Tibial artery (tissue), 4 donors: ENCODE data around the gene ADCY9.

Source experiments
- DNase-seq, 2 donors: peaks; one replicate each; pipeline ENCODE4 v3.0.0-alpha.2; 2019
- H3K27ac ChIP-seq, 2 donors: fragments of 200-600 bp; sonication (generic) in 1 of 2; 1 replicate in 1 of 2; 2 replicates in 1 of 2; pipeline ENCODE4 v1.5.1; 2018 to 2019; ENCODE audit warnings: mild to moderate bottlenecking in 1 of 2
- H3K27me3 ChIP-seq, 2 donors: fragments of 200-600 bp; sonication (generic) in 1 of 2; one replicate each; pipeline versions ENCODE4 v1.5.1 to v1.6.0; 2016 to 2019
- H3K36me3 ChIP-seq, 3 donors: fragments of 200-600 bp; sonication (generic) in 2 of 3; one replicate each; pipeline ENCODE4 v1.5.1; 2016 to 2019; ENCODE audit warnings: mild to moderate bottlenecking in 2 of 3
- H3K4me1 ChIP-seq, 4 donors: fragments of 200-600 bp; sonication (generic) in 2 of 4; 1 replicate in 3 of 4; 2 replicates in 1 of 4; pipeline ENCODE4 v1.5.1; 2016 to 2019
- H3K4me3 ChIP-seq, 2 donors: fragments of 200-600 bp; sonication (generic) in 1 of 2; 1 replicate in 1 of 2; 2 replicates in 1 of 2; pipeline ENCODE4 v1.5.1; 2018 to 2019; ENCODE audit warnings: mild to moderate bottlenecking in 2 of 2
- H3K9me3 ChIP-seq, 3 donors: fragments of 200-600 bp; sonication (generic) in 1 of 3; one replicate each; pipeline ENCODE4 v1.5.1; 2016 to 2019
- intact Hi-C: fragments of 100-400 bp; cut with DNase I; formaldehyde crosslinking; loops from one replicate; pipeline ENCODE4 v1.15.0; 2023; ENCODE audit warnings: low total_unique reads
- TF ChIP-seq, protein P1 (sequence below), 2 experiments: fragments of 200-600 bp in 1 of 2; fragments of 450-650 bp in 1 of 2; IDR thresholded peaks; one replicate each; pipeline ENCODE4 v1.5.1; 2017 to 2019; ENCODE audit warnings: antibody characterized with exemption in 2 of 2, mild to moderate bottlenecking in 1 of 2, moderate library complexity in 1 of 2

The ADCY9 gene

DNA sequence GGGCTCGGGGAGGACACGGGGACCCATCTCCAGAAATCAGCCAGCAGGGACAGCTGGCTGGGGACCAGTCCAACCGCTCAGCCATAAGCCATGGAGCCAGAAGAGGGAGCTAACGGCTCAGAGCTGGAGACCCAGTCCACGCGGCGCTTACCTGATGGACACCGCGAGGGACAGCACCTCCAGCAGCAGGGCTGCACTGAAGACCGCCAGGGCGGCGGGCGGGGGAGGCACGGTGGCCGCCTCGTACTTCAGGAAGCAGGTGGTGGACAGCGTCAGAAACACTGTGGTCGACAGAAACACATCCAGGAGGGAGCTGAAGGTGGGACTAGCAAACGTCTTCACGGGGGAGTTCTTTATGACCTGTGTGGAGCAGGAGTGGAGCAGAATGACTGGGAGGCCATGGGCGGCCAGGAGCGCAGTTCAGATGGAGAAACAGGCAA, 133.1 kb downstream of the ADCY9 start:
- Histone ChIP-seq H3K4me3 (no peak overlapping the region), H3K27ac (no peak overlapping the region), H3K4me1 (peaks cover 0 to 22% (median 9%) of the 10 kb centered on the region in 4 donors), H3K27me3 (no peaks in the 10 kb centered on the region), H3K9me3 (no peaks in the 10 kb centered on the region), H3K36me3 (peaks cover 21 to 66% (median 46%) of the 10 kb centered on the region in 3 donors)
- peak; percentile 58 to 78 for DNase-seq
- intact Hi-C loops, result loop anchor here (10.0 kb wide), 2 partner anchors 132 to 202 kb away; partner anchors contain the start of gene ADCY9
- TF ChIP-seq, protein P1, sequence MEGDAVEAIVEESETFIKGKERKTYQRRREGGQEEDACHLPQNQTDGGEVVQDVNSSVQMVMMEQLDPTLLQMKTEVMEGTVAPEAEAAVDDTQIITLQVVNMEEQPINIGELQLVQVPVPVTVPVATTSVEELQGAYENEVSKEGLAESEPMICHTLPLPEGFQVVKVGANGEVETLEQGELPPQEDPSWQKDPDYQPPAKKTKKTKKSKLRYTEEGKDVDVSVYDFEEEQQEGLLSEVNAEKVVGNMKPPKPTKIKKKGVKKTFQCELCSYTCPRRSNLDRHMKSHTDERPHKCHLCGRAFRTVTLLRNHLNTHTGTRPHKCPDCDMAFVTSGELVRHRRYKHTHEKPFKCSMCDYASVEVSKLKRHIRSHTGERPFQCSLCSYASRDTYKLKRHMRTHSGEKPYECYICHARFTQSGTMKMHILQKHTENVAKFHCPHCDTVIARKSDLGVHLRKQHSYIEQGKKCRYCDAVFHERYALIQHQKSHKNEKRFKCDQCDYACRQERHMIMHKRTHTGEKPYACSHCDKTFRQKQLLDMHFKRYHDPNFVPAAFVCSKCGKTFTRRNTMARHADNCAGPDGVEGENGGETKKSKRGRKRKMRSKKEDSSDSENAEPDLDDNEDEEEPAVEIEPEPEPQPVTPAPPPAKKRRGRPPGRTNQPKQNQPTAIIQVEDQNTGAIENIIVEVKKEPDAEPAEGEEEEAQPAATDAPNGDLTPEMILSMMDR (IDR thresholded peaks at IDR 0.05), result peak; percentile 67 to 73

- TF ChIP-seq, protein P1 (IDR thresholded peaks at IDR 0.05), result no peak
- no peaks in the 10 kb centered on the region for H3K9me3 ChIP-seq
- H3K27ac ChIP-seq, result no peak overlapping the region
- intact Hi-C loops, result loop anchor here (10.0 kb wide), 2 partner anchors 133 to 203 kb away; partner anchors contain the start of gene ADCY9
- peaks cover 0 to 22% (median 9%) of the 10 kb centered on the region in 4 donors for H3K4me1 ChIP-seq
- no peak for DNase-seq
- H3K36me3 ChIP-seq, result peaks cover 20 to 66% (median 44%) of the 10 kb centered on the region in 3 donors
- no peak overlapping the region for H3K4me3 ChIP-seq
- H3K27me3 ChIP-seq, result no peaks in the 10 kb centered on the region
Measured at GRCh38 chr16:3982216-3982615, 134.0 kb downstream of the ADCY9 start.

- Histone ChIP-seq H3K27me3 (no peaks in the 10 kb centered on the region), H3K4me1 (peaks cover 0 to 22% (median 9%) of the 10 kb centered on the region in 4 donors), H3K9me3 (no peaks in the 10 kb centered on the region), H3K27ac (no peak overlapping the region), H3K36me3 (peaks cover 32 to 72% (median 58%) of the 10 kb centered on the region in 3 donors), H3K4me3 (no peak overlapping the region)
- intact Hi-C loops, result loop anchor here (10.0 kb wide), 2 partner anchors 134 to 204 kb away; partner anchors contain the start of gene ADCY9
- no peak for DNase-seq
- TF ChIP-seq, protein P1 (IDR thresholded peaks at IDR 0.05), result no peak
Measured at GRCh38 chr16:3980253-3981111, 135.8 kb downstream of the ADCY9 start.

- Histone ChIP-seq H3K9me3 (no peaks in the 10 kb centered on the region), H3K4me3 (no peak overlapping the region), H3K36me3 (peaks cover 42 to 73% (median 65%) of the 10 kb centered on the region in 3 donors), H3K4me1 (peaks cover 0 to 22% (median 9%) of the 10 kb centered on the region in 4 donors), H3K27ac (no peak overlapping the region), H3K27me3 (no peaks in the 10 kb centered on the region)
- DNase-seq, result no peak
- TF ChIP-seq, protein P1 (IDR thresholded peaks at IDR 0.05), result no peak
- intact Hi-C loops, result no loop called here
Measured at GRCh38 chr16:3979518-3979917, 136.7 kb downstream of the ADCY9 start.

DNA sequence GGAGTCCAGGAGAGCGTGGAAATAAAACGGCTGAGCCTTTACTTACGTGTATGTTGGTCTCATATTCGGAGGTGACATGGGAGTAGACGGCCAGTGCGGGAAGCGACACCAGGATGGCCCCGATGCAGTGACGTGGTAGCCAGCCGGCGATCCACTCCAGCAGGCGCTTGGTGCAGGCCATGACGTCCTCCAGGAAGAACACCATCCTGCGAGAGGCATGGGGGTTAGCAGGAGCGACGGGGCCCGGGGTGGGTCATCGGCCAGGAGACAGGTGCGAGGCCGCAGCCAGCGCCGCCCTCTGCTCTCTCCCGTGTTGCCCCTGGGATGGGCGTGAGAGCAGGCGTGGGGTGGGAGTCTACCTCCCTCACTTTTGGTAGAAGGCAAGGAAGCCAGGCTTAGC, 137.2 kb downstream of the ADCY9 start:
- Histone ChIP-seq H3K27me3 (no peaks in the 10 kb centered on the region), H3K9me3 (no peaks in the 10 kb centered on the region), H3K27ac (no peak overlapping the region), H3K4me3 (no peak overlapping the region), H3K4me1 (peaks cover 0 to 22% (median 9%) of the 10 kb centered on the region in 4 donors), H3K36me3 (peaks cover 43 to 75% (median 65%) of the 10 kb centered on the region in 3 donors)
- no peak for DNase-seq
- intact Hi-C loops, result no loop called here
- TF ChIP-seq, protein P1 (IDR thresholded peaks at IDR 0.05), result no peak
